HL-60/S4 treated with retinoic acid at 250 ng/mL for 4 days and 3 days (cell line): ENCODE results near the gene EPS8.

Experiments
- in situ Hi-C: fragments of 300-500 bp; cut with MboI; formaldehyde crosslinking; loops from 2 replicates; pipeline ENCODE4 v1.7.0; 2022; ENCODE audit warnings: low sequenced_read_pairs

Gene EPS8

GRCh38 chr12:15699886-15700285, 89.3 kb downstream of the EPS8 start:
- in situ Hi-C loops: no loop called here

- in situ Hi-C loops: no loop called here
Observed at GRCh38 chr12:15698377-15698871, 90.8 kb downstream of the EPS8 start.

GRCh38 chr12:15697201-15697600, 92.0 kb downstream of the EPS8 start:
- in situ Hi-C loops: no loop called here

- in situ Hi-C loops: no loop called here
Observed at GRCh38 chr12:15693228-15693911, 95.8 kb downstream of the EPS8 start.

GRCh38 chr12:15691388-15691787, 97.8 kb downstream of the EPS8 start:
- in situ Hi-C loops: no loop called here

GRCh38 chr12:15690320-15690719, 98.9 kb downstream of the EPS8 start:
- in situ Hi-C loops: no loop called here

GRCh38 chr12:15689751-15690191, 99.4 kb downstream of the EPS8 start:
- in situ Hi-C loops: no loop called here

- in situ Hi-C loops: no loop called here
Observed at GRCh38 chr12:15688838-15689625, 100.2 kb downstream of the EPS8 start.

- in situ Hi-C loops: no loop called here
Observed at GRCh38 chr12:15688202-15688736, 100.9 kb downstream of the EPS8 start.

GRCh38 chr12:15687583-15687982, 101.6 kb downstream of the EPS8 start:
- in situ Hi-C loops: no loop called here

GRCh38 chr12:15684896-15685658, 104.1 kb downstream of the EPS8 start:
- in situ Hi-C loops: no loop called here

- in situ Hi-C loops: no loop called here
Observed at GRCh38 chr12:15682826-15683225, 106.4 kb downstream of the EPS8 start.

GRCh38 chr12:15679151-15679550, 110.0 kb downstream of the EPS8 start:
- in situ Hi-C loops: no loop called here

- in situ Hi-C loops: no loop called here
Observed at GRCh38 chr12:15677726-15678201, 111.4 kb downstream of the EPS8 start.

- in situ Hi-C loops: no loop called here
Observed at GRCh38 chr12:15677228-15677627, 112.0 kb downstream of the EPS8 start.

GRCh38 chr12:15672671-15673270, 116.4 kb downstream of the EPS8 start:
- in situ Hi-C loops: no loop called here

GRCh38 chr12:15670756-15671155, 118.4 kb downstream of the EPS8 start:
- in situ Hi-C loops: no loop called here

GRCh38 chr12:15669256-15669948, 119.8 kb downstream of the EPS8 start:
- in situ Hi-C loops: no loop called here

- in situ Hi-C loops: no loop called here
Observed at GRCh38 chr12:15664491-15664890, 124.7 kb downstream of the EPS8 start.
